SH-SY5Y (cell line): ENCODE results near the gene IL22RA1.

Source experiments
- GATA2 ChIP-seq: IDR thresholded peaks from 2 replicates; pipeline ENCODE4 v1.6.1; 2011; ENCODE audit warnings: mild to moderate bottlenecking, low read depth, low read length
- GATA3 ChIP-seq: IDR thresholded peaks from 2 replicates; pipeline ENCODE4 v1.6.1; 2011; ENCODE audit warnings: low read depth, mild to moderate bottlenecking, low read length, moderate library complexity

DNA sequence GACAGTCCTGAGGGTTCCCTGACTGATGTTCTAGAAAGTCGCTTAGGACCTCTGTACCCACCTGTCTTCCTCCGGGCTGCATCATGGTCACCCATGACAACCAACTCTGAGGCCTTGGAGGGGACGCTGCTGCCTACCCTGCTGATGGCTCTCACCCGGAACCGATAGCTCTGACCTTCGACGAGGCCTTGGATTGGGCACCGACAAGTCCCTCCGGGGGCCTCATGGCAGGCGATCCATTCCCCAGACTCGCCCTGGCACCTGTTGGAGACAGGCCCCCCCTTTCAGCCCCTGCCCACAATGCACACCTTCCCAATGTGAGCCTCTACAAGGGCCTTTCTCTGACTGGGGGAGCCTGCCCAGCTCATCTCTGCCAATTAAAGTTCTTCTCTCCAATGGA lies 52.2 kb downstream of the IL22RA1 start:
- no peak for TF ChIP-seq GATA3
- no peak for TF ChIP-seq GATA2
